SU-DHL-6 (cell line): Measurements from ENCODE around the gene CRTC3.

Source experiments
- EZH2phosphoT487 ChIP-seq: fragments of 200-600 bp; sonication (generic), shearing (Covaris generic); conservative IDR thresholded peaks from 2 replicates; pipeline ENCODE4 v1.6.1; 2018; ENCODE audit warnings: mild to moderate bottlenecking, antibody characterized with exemption, low read length, moderate library complexity, mixed read lengths
- TF ChIP-seq, protein P1 (sequence below): fragments of 200-600 bp; sonication (generic); IDR thresholded peaks from one replicate; pipeline ENCODE4 v1.5.1; 2017; ENCODE audit warnings: antibody characterized with exemption, mild to moderate bottlenecking, low read length, moderate library complexity; ENCODE audit not compliant: insufficient read depth, poor library complexity, severe bottlenecking

DNA sequence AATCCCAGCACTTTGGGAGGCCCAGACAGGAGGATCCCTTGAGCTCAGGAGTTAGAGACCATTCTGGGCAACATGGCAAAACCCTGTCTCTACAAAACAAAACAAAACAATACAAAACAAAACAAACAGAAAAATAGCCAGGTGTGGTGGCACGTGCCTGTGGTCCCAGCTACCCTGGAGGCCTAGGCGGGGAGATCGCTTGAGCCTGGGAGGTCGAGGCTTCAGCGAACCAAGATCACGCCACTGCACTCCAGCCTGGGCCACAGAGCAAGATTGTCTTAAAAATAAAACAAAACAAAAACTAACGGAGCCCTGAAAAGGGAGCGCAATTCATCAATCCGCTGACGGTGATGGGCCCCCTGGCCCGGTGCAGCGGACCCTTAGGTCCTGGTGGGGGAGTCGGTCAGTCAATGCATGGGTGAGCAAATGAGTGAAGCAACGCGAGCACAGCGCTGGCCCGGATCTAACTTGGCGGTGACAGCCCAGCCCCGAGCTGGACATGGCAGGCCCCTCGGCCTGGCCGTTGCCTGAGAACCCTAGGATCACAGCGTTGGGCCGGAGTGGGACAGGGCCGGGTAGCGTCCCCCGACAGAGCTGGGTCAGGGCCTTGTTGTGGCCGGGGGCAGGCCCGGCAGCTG lies 135.0 kb downstream of the CRTC3 start:
- TF ChIP-seq, protein P1, sequence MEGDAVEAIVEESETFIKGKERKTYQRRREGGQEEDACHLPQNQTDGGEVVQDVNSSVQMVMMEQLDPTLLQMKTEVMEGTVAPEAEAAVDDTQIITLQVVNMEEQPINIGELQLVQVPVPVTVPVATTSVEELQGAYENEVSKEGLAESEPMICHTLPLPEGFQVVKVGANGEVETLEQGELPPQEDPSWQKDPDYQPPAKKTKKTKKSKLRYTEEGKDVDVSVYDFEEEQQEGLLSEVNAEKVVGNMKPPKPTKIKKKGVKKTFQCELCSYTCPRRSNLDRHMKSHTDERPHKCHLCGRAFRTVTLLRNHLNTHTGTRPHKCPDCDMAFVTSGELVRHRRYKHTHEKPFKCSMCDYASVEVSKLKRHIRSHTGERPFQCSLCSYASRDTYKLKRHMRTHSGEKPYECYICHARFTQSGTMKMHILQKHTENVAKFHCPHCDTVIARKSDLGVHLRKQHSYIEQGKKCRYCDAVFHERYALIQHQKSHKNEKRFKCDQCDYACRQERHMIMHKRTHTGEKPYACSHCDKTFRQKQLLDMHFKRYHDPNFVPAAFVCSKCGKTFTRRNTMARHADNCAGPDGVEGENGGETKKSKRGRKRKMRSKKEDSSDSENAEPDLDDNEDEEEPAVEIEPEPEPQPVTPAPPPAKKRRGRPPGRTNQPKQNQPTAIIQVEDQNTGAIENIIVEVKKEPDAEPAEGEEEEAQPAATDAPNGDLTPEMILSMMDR: no peak
- no peak for TF ChIP-seq EZH2phosphoT487
